HAP-1 (cell line): ENCODE results near the gene CFAP299.
"Not testable (repeated sequence)": the region's sequence is repeated elsewhere in the genome, so short reads cannot be mapped to it uniquely, and the experiment has no call there.

Source experiments
- DNase-seq, 2 experiments: peaks; one replicate each; pipeline ENCODE4 v3.0.0-alpha.2; 2016 to 2020; ENCODE audit warnings: low spot score in 2 of 2
- H3K27me3 ChIP-seq: fragments of 250-450 bp; sonication (Bioruptor Pico); 2 replicates; pipeline ENCODE4 v1.5.1; 2020; ENCODE audit warnings: low read depth, mild to moderate bottlenecking, moderate library complexity
- H3K36me3 ChIP-seq: fragments of 250-450 bp; sonication (Bioruptor Pico); replicated peaks from 2 replicates; pipeline ENCODE4 v1.5.1; 2020; ENCODE audit warnings: mild to moderate bottlenecking
- H3K4me1 ChIP-seq: fragments of 250-450 bp; sonication (Bioruptor Pico); 2 replicates; pipeline ENCODE4 v1.5.1; 2020; ENCODE audit warnings: mild to moderate bottlenecking
- H3K4me3 ChIP-seq: fragments of 250-450 bp; sonication (Bioruptor Pico); 2 replicates; pipeline ENCODE4 v1.5.1; 2020; ENCODE audit warnings: mild to moderate bottlenecking, moderate library complexity
- H3K9me3 ChIP-seq: fragments of 250-450 bp; sonication (Bioruptor Pico); 2 replicates; pipeline ENCODE4 v1.5.1; 2020; ENCODE audit warnings: mild to moderate bottlenecking, moderate library complexity
- in situ Hi-C: fragments of 300-500 bp; cut with MboI; formaldehyde crosslinking; loops from 3 replicates; pipeline ENCODE4 v1.14.3; 2020; ENCODE audit warnings: low sequenced_read_pairs, inconsistent platforms, mixed read lengths

Gene CFAP299

GRCh38 chr4:80594701-80595100, 259.2 kb downstream of the CFAP299 start:
- Histone ChIP-seq H3K9me3 (no peaks in the 10 kb centered on the region), H3K36me3 (no peaks in the 10 kb centered on the region), H3K27me3 (no peaks in the 10 kb centered on the region), H3K4me3 (no peak overlapping the region), H3K4me1 (no peaks in the 10 kb centered on the region)
- DNase-seq: no peak
- in situ Hi-C loops: no loop called here

- no peaks in the 10 kb centered on the region for H3K27me3 ChIP-seq
- no peak for DNase-seq
- in situ Hi-C loops: no loop called here
Measured at GRCh38 chr4:80608281-80608980, 272.9 kb downstream of the CFAP299 start.

GRCh38 chr4:80610199-80610598, 274.7 kb downstream of the CFAP299 start:
- in situ Hi-C loops: no loop called here
- no peaks in the 10 kb centered on the region for H3K27me3 ChIP-seq
- H3K4me1 ChIP-seq: no peaks in the 10 kb centered on the region
- DNase-seq: no peak
- no peaks in the 10 kb centered on the region for H3K9me3 ChIP-seq
- no peak overlapping the region for H3K4me3 ChIP-seq
- H3K36me3 ChIP-seq: no peaks in the 10 kb centered on the region

More at GRCh38 chr4:80608281-80608980, 272.9 kb downstream of the CFAP299 start:
- H3K4me3 ChIP-seq: no peak overlapping the region
- H3K4me1 ChIP-seq: no peaks in the 10 kb centered on the region
- H3K9me3 ChIP-seq: no peaks in the 10 kb centered on the region
- H3K36me3 ChIP-seq: no peaks in the 10 kb centered on the region

GRCh38 chr4:80610845-80611677, 275.5 kb downstream of the CFAP299 start:
- Histone ChIP-seq H3K4me1 (no peaks in the 10 kb centered on the region), H3K4me3 (no peak overlapping the region), H3K27me3 (no peaks in the 10 kb centered on the region), H3K9me3 (no peaks in the 10 kb centered on the region), H3K36me3 (no peaks in the 10 kb centered on the region)
- in situ Hi-C loops: no loop called here
- DNase-seq: no peak

- in situ Hi-C loops: no loop called here
- Histone ChIP-seq H3K4me1 (no peaks in the 10 kb centered on the region), H3K27me3 (no peaks in the 10 kb centered on the region), H3K9me3 (no peaks in the 10 kb centered on the region), H3K36me3 (no peaks in the 10 kb centered on the region), H3K4me3 (no peak overlapping the region)
- DNase-seq: no peak
Measured at GRCh38 chr4:80611678-80611979, 276.1 kb downstream of the CFAP299 start.

- in situ Hi-C loops: no loop called here
- Histone ChIP-seq H3K4me1 (no peaks in the 10 kb centered on the region), H3K9me3 (no peaks in the 10 kb centered on the region), H3K36me3 (no peaks in the 10 kb centered on the region), H3K4me3 (no peak overlapping the region), H3K27me3 (no peaks in the 10 kb centered on the region)
- no peak for DNase-seq
Measured at GRCh38 chr4:80613470-80613869, 277.9 kb downstream of the CFAP299 start.

- Histone ChIP-seq H3K4me3 (no peak overlapping the region), H3K9me3 (no peaks in the 10 kb centered on the region), H3K36me3 (no peaks in the 10 kb centered on the region), H3K4me1 (no peaks in the 10 kb centered on the region), H3K27me3 (no peaks in the 10 kb centered on the region)
- DNase-seq: no peak
- in situ Hi-C loops: no loop called here
Measured at GRCh38 chr4:80614319-80614718, 278.8 kb downstream of the CFAP299 start.

- Histone ChIP-seq H3K9me3 (no peaks in the 10 kb centered on the region), H3K27me3 (no peaks in the 10 kb centered on the region), H3K4me3 (no peak overlapping the region), H3K36me3 (no peaks in the 10 kb centered on the region), H3K4me1 (no peaks in the 10 kb centered on the region)
- DNase-seq: no peak
- in situ Hi-C loops: no loop called here
Measured at GRCh38 chr4:80615099-80615498, 279.6 kb downstream of the CFAP299 start.

- Histone ChIP-seq H3K27me3 (no peaks in the 10 kb centered on the region), H3K9me3 (no peaks in the 10 kb centered on the region), H3K36me3 (no peaks in the 10 kb centered on the region), H3K4me3 (no peak overlapping the region), H3K4me1 (no peaks in the 10 kb centered on the region)
- peak in 1 of 2 experiments; percentile 8 for DNase-seq
- in situ Hi-C loops: no loop called here
Measured at GRCh38 chr4:80619070-80619674, 283.6 kb downstream of the CFAP299 start.

GRCh38 chr4:80631861-80632260, 296.3 kb downstream of the CFAP299 start:
- Histone ChIP-seq H3K27me3 (no peaks in the 10 kb centered on the region), H3K36me3 (no peaks in the 10 kb centered on the region), H3K4me1 (no peaks in the 10 kb centered on the region), H3K9me3 (no peaks in the 10 kb centered on the region), H3K4me3 (no peak overlapping the region)
- DNase-seq: no peak
- in situ Hi-C loops: no loop called here

- no peak for DNase-seq
- in situ Hi-C loops: no loop called here
- Histone ChIP-seq H3K4me1 (no peaks in the 10 kb centered on the region), H3K36me3 (no peaks in the 10 kb centered on the region), H3K9me3 (no peaks in the 10 kb centered on the region), H3K4me3 (no peak overlapping the region), H3K27me3 (no peaks in the 10 kb centered on the region)
Measured at GRCh38 chr4:80637190-80637589, 301.7 kb downstream of the CFAP299 start.

- Histone ChIP-seq H3K36me3 (no peaks in the 10 kb centered on the region), H3K4me1 (no peaks in the 10 kb centered on the region), H3K27me3 (peaks cover 5% of the 10 kb centered on the region; the same call in 1 of the 2 replicates), H3K4me3 (no peak overlapping the region), H3K9me3 (no peaks in the 10 kb centered on the region)
- DNase-seq: no peak
- in situ Hi-C loops: no loop called here
Measured at GRCh38 chr4:80646061-80646460, 310.5 kb downstream of the CFAP299 start.

- H3K36me3 ChIP-seq: no peaks in the 10 kb centered on the region
- no peaks in the 10 kb centered on the region; the same call in 1 of the 2 replicates for H3K9me3 ChIP-seq
- H3K4me3 ChIP-seq: no peak overlapping the region
- no peaks in the 10 kb centered on the region for H3K4me1 ChIP-seq
- no peak for DNase-seq
- no peaks in the 10 kb centered on the region for H3K27me3 ChIP-seq
- in situ Hi-C loops: no loop called here
Measured at GRCh38 chr4:80655662-80656061, 320.1 kb downstream of the CFAP299 start.

GRCh38 chr4:80670118-80670517, 334.6 kb downstream of the CFAP299 start:
- H3K4me1 ChIP-seq, H3K4me3 ChIP-seq, in situ Hi-C loops, H3K27me3 ChIP-seq, H3K36me3 ChIP-seq, H3K9me3 ChIP-seq, DNase-seq: not testable (repeated sequence)
